Fibroblast of villous mesenchyme (primary cell): ENCODE results near the gene TRAPPC12. TPM values are rescaled to one million over a fixed set of nuclear protein-coding genes. Genes with fewer than 3 reads are reported as not detected.
"Not testable (repeated sequence)": the region's sequence is repeated elsewhere in the genome, so short reads cannot be mapped to it uniquely, and the experiment has no call there.

Source experiments
- DNase-seq: peaks from one replicate; pipeline ENCODE4 v3.0.0-alpha.2; 2010; ENCODE audit warnings: low read depth
- H3K4me3 ChIP-seq: 2 replicates; pipeline ENCODE4 v1.5.1; 2011; ENCODE audit warnings: low read depth, mild to moderate bottlenecking, low read length
- total RNA-seq: library from RNA; depleted of rRNA; stranded (reverse); fragments of >200 nt; gene quantifications from 2 replicates; pipeline ENCODE4 v1.2.3, GENCODE V29; 2012
- TF ChIP-seq, protein P1 (sequence below): IDR thresholded peaks from 2 replicates; pipeline ENCODE4 v1.5.1; 2012; ENCODE audit warnings: low read depth, mild to moderate bottlenecking, low read length; ENCODE audit not compliant: insufficient read depth

TRAPPC12 gene
- total RNA-seq, 1 donor, result 50.1 TPM

GRCh38 chr2:3492951-3493614 lies 113.6 kb downstream of the TRAPPC12 start:
- TF ChIP-seq, protein P1, sequence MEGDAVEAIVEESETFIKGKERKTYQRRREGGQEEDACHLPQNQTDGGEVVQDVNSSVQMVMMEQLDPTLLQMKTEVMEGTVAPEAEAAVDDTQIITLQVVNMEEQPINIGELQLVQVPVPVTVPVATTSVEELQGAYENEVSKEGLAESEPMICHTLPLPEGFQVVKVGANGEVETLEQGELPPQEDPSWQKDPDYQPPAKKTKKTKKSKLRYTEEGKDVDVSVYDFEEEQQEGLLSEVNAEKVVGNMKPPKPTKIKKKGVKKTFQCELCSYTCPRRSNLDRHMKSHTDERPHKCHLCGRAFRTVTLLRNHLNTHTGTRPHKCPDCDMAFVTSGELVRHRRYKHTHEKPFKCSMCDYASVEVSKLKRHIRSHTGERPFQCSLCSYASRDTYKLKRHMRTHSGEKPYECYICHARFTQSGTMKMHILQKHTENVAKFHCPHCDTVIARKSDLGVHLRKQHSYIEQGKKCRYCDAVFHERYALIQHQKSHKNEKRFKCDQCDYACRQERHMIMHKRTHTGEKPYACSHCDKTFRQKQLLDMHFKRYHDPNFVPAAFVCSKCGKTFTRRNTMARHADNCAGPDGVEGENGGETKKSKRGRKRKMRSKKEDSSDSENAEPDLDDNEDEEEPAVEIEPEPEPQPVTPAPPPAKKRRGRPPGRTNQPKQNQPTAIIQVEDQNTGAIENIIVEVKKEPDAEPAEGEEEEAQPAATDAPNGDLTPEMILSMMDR, result peak; percentile 3
- DNase-seq, result peak; percentile 96
- H3K4me3 ChIP-seq, result peak overlapping the region; percentile 7

GRCh38 chr2:3493615-3494007 lies 114.1 kb downstream of the TRAPPC12 start:
- DNase-seq, result peak; percentile 84
- peak overlapping the region; percentile 33 for H3K4me3 ChIP-seq
- TF ChIP-seq, protein P1, result no peak

- DNase-seq, result no peak
- TF ChIP-seq, protein P1, result no peak
Observed at GRCh38 chr2:3494984-3495666, 115.6 kb downstream of the TRAPPC12 start.

DNA sequence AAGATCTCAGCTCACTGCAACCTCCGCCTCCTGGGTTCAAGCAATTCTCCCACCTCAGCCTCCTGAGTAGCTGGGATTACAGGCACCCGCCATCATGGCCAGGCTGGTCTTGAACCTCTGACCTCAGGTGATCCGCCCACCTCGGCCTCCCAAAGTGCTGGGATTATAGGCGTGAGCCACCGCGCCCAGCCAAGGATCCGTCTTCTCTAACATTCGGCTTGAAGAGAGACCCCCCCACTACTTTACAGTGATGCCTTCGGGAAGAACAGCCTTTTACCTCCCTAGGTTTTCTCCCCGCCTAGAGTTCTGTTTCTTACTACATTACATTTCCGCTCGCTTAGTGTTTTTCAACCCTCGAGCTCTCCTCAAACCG lies 117.2 kb downstream of the TRAPPC12 start:
- H3K4me3 ChIP-seq, DNase-seq: not testable (repeated sequence)

More at GRCh38 chr2:3494984-3495666, 115.6 kb downstream of the TRAPPC12 start:
- no peak overlapping the region for H3K4me3 ChIP-seq

GRCh38 chr2:3498783-3499394 lies 119.4 kb downstream of the TRAPPC12 start:
- no peak for DNase-seq
- H3K4me3 ChIP-seq, result no peak overlapping the region
- TF ChIP-seq, protein P1, result no peak

- no peak for DNase-seq
- H3K4me3 ChIP-seq, result no peak overlapping the region
- TF ChIP-seq, protein P1, result no peak
Observed at GRCh38 chr2:3500326-3500899, 120.9 kb downstream of the TRAPPC12 start.

- DNase-seq, result no peak
- TF ChIP-seq, protein P1, result no peak
- no peak overlapping the region for H3K4me3 ChIP-seq
Observed at GRCh38 chr2:3503046-3503445, 123.6 kb downstream of the TRAPPC12 start.
